Midbrain (tissue), 1 donor: ENCODE data around the gene SLC22A5.

Source experiments
- DNase-seq: peaks from one replicate; lab custom pipeline; 2025; lab: John Stamatoyannopoulos, UW

The SLC22A5 gene

DNA sequence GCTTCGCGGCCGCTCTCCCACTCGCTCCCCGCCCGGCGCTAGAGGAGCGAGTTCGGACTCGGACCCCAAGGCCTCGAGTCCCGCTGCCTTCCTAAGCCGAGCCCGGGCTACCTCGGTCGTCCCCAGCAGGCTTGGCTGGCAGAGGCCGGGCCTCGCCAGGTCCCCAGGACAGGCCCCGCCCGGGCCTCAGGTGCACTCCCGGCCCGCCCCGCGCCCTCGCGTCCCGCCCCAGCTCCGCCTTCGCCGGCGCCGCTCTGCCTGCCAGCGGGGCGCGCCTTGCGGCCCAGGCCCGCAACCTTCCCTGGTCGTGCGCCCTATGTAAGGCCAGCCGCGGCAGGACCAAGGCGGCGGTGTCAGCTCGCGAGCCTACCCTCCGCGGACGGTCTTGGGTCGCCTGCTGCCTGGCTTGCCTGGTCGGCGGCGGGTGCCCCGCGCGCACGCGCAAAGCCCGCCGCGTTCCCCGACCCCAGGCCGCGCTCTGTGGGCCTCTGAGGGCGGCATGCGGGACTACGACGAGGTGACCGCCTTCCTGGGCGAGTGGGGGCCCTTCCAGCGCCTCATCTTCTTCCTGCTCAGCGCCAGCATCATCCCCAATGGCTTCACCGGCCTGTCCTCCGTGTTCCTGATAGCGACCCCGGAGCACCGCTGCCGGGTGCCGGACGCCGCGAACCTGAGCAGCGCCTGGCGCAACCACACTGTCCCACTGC is at the start of gene SLC22A5:
Gene SLC22A5 (plus strand): TSS at position 237 of the 707 bp plus-strand sequence. CDS start 263 bp downstream, at position 500.
- peak; percentile 63 for DNase-seq

DNA sequence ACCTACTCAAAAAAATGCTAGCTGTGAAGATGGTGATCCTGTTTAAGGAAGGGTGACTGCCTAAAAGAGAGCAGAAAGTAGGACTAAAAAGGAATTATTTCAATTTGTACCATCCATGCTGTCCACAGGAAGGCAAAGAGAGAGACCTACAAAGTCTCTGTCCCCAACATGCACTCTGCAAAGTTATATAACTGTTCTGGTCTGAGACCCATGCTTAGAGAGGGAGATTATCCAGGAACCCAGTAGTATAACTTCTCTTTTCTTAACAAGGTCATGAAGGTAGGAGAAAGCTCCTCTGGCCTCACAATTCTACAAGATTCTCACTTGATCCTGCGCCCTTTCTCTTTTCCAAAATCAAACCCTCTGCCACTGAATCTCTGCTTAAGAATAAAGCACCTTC is 49.5 kb upstream of the SLC22A5 start:
- no peak for DNase-seq

DNA sequence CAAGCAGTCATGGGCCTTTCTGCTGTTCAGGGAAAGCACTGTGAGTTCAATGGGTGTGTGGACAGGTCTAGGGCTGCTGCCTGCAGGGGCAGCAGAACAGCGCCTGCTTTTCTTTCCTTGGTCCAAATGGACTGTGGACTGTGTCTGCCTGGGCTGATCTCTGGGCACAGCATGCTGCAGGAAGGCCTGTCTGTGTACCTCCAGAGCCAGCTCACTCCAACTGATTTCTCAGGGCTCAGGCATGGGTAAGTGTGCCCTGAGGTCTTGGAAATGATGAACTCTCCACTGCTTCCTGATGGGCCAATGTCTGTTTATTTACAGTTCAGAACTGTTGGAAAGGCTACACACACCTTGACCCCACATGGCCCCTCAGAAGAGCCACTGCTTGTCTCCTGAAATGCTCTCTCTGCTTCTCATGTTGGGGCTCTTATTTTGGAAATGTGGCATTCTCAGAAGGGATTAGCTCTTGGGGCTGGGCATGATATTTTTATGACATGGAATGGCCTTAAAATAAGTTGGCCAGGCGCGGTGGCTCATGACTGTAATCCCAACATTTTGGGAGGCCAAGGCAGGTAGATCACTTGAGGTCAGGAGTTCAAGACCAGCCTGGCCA is 48.3 kb upstream of the SLC22A5 start:
- no peak for DNase-seq

DNA sequence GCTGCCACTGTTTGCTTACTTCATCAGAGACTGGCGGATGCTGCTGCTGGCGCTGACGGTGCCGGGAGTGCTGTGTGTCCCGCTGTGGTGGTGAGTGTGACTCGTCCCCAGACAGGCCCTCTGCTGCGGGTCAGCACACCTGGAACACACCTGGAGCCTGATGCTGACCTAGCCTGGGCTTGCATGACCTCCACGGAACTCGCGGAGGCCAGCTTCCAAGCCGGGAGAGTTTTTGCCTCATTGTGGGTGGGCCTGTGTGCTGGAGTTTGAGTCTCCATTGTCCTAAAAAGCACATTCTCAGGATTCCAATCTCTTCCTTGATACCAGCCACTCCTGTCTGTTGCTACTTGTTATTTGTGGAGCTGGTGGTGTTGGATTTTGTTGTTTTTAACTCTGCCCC is 47.2 kb upstream of the SLC22A5 start:
- no peak for DNase-seq

DNA sequence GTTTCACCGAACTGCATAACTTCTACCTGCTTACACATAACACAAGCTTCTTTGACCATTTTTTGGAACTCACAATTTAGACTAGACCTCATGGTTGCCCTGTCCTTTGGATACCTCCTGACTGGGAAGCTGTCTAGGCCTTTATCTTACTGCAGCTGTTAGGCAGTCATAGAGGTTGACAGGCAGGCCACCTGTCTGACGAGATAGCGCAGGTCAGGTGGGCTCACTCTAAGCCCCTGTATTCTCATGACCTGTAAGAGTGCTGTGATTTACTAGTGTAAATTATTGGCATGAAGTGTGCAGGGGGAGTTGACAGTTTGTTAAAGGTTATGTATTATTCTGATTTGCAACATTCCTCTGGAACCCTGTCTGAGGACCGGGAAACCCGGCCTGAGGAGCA is 46.3 kb upstream of the SLC22A5 start:
- DNase-seq = no peak

DNA sequence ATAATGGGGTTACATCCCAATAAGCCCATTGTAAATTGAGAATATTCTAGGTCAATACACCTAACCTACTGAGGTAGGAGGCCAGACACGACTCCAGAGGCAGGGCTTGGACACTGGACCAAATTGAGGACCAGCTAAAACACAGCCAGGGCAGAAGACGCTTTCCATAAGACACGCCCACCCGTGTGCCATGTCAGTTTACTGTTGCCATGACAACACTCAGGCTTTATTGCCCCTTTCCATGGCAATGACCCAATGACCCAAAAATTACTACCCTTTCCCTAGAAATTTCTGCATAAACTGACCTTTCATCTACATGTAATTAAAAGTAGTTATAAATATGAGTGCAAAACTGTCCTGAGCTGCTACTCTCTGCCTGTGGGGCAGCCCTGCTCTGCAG is 43.8 kb upstream of the SLC22A5 start:
- DNase-seq = no peak

DNA sequence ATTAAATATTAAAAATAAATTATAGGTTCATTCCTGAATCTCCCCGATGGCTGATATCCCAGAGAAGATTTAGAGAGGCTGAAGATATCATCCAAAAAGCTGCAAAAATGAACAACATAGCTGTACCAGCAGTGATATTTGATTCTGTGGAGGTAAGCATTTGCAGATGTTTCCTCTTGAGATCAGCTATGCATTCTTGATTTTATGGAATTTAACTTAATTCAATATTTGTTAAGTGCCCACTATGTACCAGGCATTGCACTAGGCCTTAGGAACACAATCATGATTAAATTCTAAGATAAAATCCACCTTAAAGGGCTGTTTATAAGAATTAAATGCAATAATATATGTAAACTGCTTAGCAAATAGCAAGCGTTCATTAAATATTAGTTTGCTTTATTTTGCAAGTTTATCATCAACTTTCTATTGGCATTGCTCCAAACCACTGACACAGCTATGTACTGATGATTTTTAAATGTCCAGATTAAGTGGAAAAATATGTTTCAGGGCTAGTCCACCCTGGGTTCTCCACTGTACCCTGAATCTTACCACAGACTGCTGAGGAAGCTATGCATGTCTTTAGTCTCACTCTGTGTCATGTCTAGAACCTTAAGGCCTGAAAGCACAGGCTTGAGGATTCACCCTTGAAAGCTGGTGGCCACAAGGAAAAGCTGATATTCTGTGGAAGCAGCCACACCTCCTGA is 42.1 kb upstream of the SLC22A5 start:
- no peak for DNase-seq

DNA sequence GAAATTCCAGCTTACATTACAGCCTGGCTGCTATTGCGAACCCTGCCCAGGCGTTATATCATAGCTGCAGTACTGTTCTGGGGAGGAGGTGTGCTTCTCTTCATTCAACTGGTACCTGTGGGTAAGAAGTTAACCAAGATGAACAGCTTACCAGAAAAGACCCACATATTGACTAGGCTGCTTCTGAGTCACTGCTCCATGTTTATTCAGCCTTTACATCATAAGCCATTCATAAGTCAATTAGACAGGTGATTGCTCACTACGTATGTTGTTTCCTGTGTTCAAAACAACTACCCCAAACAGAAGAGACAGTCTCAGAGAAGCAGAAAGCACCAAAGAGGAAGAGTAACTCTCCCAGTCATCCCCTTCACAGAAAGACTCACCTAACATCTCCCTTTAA is 34.7 kb upstream of the SLC22A5 start:
- no peak for DNase-seq

DNA sequence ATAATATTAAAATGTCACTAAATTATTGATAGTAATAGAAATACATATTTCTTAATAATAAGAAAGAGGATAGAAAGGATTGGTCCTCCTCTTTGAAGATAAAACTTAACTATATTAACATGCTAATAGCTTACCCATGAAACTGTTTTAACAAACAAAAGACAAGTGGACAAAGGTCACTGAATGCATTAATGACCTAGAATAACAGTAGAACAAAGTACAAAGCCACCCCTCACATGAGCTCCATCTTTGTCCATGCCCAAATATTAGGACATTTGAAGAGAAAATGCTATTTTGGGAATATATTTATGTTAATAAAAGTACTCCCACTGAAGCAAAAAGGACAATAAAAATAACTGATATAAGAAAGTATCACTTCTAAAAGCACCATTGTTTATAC is 34.1 kb upstream of the SLC22A5 start:
- DNase-seq = no peak

DNA sequence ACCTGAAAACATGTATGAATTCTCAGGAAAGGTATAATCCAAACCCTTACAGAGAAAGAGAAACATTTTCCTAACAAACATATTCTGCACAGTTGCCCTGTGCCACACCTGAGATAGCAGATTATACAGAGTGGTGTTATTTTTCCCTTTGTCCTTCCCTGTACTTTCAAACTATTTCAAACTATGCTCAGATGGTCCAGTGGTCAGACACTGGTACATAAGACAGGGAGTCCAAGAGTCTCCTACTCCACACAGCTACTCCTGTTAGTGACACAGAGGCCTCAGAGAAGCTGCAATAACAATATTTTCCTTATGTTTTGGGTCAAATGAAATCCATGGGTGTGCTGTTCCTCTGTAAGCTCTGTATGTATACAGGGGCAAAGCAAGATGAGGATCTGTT is 30.0 kb upstream of the SLC22A5 start:
- no peak for DNase-seq

DNA sequence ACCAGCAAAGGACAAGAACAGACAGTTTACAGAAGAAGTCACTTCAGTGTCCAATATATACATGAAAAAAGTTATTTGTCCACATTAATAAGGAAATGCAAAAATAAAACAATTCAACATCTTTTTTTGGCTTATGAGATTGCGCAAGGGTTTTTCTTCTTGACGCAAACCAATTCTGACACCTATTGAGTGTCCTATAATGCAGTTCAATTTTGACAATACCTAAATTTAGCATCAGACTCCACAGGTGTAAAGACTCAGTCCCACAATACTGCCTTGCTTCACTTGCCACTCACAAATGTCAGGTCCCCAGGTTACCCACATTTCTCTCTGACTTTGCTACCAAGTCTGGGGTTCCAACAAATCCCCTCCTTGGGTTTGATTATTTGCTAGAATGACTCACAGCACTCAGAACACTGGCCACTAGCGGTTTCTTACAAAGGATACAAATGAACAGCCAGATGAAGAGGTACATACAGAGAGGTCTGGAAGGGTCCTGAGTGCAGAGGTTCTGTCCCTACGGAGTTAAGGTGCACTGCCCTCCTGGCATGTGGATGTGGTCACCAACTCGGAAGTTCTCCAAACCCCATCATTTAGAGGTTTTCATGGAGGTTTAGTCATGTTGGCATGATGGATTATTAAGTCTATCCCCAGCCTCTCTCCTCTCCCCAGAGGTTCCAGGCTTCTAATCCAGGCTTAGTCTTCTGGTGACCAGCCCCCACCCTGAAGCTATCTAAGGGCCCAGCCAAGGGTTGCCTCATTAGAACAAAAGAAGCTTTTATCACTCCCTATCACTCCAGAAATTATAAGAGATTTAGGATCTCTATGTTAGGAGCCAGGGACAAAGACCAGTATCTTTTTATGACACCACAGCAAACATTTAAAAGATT is 27.0 kb upstream of the SLC22A5 start:
- DNase-seq = no peak

DNA sequence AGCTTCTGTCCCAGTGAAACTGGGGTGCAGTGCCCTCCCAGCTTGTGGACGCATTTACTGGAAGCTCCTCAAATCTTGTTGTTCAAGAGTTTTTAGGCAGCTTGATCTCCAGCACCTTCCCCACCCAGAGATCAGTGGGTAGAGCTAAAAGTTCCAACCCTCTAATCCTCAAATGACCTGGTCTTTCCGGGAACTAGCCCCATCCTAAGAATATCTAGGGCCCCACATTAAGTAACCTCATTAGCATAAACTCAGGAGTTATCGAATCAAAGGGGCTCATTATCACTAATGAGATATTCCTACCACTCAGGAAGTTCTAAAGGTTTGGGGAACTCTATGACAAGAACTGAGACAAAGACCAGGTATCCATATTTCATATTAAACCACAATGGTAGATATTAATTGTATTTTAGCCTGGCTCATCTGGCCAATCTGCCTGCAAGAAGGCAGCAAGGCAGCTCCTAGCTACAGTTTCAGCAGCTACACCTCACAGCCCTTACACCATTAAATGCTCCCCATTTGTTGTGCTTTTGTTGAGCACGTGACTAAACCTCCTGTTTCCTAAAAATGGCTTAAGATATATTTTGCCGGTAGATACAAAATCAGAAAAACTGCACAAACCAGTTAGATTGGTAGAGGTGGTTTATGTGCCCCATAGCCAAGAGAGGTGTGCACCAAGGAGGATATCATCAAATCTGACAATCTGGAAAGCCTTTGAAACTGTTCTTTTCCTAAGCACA is 24.6 kb upstream of the SLC22A5 start:
- DNase-seq = no peak

DNA sequence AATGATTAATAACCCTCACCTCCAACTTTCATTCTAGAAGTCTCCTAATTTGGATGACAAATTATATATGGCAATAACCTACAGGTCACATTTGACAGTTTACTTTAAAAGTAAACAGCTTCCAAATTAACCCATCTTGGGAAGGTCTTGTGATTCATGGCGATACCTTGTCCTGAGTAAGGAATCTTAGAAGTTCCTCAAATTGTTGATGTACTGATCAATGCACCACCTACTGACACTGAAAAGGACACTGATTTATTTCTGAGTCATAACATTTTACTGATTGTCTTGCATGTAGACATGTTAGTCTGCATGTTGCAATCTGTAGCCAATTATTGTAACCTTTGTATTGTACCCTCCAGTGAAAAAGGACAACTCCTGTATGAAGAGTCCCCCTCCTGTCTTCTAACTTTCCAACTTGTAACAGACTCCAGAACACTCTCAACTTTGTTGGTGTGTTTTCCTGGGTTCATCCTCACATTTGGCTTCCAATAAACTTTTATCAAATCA is 16.0 kb upstream of the SLC22A5 start:
- DNase-seq = no peak

DNA sequence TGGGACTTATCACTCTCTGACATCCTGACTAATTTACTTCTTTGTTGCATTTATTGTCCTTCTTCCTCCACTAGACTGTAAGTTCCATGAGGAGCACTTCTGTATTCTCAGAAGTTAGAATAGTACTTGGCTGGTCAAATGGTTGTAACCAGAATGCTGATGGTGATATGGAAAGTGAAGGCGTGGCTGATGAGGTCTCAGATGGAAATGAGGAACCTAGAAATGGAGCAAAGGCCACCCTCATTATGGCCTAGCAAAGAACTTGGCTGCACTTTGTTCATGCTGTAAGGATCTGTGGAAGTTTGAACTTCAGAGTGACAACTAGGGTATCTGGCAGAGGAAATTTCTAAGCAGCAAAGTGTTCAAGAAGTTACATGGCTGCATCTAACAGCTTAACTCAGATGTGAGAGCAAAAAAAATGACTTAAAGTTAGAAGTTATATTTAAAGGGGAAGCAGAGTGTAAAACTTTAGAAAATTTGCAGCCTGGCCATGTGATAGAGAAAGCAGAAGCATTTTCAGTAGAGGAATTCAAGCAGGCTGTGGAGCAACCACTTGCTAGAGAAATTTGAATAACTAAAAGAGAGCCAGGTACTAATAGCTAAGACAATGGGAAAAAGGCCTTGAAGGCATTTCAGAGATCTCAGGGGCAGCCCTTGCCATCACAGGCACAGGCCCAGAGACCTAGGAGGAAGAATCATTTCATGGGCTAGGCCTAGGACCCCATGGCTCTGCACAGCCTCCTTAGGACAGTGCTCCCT is 14.9 kb upstream of the SLC22A5 start:
- DNase-seq = no peak

DNA sequence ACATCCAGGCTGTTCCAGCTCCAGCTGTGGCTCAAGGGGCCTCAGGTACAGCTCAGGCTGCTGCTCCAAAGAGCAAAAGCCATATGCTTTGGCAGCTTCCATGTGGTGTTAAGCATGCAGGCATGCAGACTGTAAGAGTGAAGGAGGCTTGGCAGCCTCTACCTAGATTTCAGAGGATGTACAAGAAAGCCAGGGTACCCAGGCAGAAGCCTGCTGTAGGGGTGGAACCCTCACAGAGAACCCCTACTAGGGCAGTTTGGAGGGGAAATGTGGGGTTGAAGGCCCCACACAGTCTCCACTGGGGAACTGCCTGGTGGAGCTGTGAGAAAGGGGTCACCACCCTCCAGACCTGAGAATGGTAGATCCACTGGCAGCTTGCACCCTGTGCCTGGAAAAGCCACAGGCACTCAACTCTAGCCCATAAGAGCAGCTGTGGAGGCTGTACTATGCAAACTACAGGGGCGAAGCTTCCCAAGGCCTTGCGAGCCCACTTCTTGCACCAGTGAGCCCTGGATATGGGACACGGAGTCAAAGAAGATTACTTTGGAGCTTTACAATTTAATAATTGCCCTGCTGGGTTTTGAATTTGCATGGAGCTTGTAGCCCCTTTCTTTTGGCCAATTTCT is 14.3 kb upstream of the SLC22A5 start:
- no peak for DNase-seq

DNA sequence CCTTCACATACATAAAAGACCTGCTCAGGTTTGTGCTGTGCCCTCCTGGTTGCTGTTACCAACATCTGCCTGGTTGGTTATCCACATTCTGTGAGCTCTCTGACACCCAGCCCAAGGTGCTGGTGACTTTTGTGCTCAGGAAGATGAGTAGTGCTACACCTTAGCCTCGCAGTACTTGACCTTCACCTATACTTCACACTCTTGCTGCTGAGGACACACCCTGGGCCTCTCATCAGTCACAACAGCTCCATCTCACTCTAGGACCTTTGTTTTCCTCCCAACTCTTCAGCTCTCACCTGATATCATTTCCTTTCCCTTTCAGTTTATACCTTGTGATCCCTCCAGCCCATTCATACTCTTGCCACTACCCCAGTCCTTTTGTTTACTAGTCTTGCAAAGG is 10.7 kb upstream of the SLC22A5 start:
- DNase-seq = no peak

DNA sequence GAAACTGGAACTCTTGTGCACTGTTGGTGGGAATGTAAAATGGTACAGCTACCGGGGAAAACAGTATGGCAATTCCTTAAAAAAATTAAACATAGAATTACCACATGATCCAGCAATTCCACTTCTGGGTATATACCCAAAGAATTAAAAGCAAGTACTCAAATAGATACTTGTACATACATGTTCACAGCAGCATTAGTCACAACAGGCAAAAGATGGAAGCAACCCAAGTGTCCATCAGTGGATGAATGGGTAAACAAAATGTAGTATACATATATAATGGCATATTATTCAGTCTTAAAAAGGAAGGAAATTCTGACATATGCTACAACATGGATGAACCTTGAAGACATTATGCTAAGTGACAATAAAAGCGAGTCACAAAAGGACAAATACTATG is 7.4 kb upstream of the SLC22A5 start:
- DNase-seq = no peak

DNA sequence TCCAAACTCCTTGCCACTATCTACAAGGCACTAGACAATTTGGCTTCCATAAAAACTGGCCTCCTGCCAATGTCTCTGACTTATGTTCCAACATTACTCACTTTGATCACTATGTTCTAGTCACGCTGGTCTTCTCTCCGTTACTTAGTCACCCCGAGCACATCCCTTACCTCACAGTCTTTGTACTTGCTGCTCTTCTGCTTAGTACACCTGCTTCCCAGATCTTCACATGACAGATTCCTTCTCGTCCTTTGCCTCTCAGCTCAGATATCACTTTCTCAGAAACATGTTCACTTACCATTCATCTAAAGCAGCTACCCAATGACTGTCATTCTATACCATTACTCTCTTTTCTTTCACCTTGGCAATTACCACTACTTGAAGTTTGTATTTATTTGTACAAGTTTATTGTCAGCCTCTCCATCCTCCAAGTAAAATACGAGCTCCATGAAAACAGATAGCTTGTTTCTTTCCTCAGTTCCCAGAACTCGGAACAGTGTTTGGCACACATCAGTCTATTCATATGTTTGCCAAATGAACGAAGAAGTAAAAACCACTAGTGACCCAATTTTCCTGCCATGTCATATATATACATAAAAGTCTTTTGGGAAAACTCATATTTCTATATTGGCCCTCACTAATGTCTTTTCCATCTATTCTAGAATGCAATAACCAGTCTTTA is 5.9 kb upstream of the SLC22A5 start:
- peak; percentile 27 for DNase-seq

DNA sequence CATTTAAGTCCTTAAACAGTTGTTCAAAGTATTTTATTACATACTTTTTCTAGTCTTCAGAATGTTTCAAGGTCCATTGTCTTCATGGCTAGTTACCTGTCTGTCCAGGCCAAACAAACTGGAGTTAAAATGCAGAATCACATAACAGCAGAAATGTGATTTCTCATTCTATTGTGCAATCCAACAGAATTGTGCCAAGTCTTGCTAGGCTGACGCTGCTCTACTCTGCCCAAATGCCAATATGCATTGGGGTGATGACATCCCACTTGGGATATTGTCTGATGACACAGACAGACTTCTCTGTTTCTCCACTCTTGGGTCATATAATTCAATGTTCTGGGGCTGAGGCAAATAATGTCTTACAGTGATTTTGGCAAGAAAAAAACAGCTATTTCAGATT is 5.2 kb upstream of the SLC22A5 start:
- DNase-seq = no peak

DNA sequence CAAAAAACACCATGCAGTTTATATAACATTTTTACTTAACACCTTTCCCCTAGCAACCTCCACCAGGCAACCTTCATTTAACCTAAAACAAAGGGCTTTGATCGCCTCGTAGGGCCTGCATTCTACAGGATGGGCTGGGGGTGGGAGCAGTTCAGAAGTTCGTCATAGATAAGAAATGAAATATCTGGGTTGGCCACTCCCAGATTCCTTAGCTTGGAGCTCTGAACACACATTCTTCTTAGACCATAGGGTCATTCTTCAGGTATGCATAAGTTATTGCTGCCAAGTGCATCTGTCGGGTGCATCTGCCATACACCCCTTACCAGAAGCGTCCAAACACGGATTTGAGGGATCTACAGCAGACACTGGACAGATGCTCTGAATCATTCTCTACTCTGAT is 4.3 kb upstream of the SLC22A5 start:
- no peak for DNase-seq
